GM19099 (cell line): ENCODE results near the gene METTL26.

Source experiments
- POLR2A ChIP-seq: IDR thresholded peaks from 3 replicates; pipeline ENCODE4 v1.6.1; 2011; ENCODE audit warnings: low read depth; ENCODE audit not compliant: insufficient read length; ENCODE audit errors: extremely low read depth

Gene METTL26

DNA sequence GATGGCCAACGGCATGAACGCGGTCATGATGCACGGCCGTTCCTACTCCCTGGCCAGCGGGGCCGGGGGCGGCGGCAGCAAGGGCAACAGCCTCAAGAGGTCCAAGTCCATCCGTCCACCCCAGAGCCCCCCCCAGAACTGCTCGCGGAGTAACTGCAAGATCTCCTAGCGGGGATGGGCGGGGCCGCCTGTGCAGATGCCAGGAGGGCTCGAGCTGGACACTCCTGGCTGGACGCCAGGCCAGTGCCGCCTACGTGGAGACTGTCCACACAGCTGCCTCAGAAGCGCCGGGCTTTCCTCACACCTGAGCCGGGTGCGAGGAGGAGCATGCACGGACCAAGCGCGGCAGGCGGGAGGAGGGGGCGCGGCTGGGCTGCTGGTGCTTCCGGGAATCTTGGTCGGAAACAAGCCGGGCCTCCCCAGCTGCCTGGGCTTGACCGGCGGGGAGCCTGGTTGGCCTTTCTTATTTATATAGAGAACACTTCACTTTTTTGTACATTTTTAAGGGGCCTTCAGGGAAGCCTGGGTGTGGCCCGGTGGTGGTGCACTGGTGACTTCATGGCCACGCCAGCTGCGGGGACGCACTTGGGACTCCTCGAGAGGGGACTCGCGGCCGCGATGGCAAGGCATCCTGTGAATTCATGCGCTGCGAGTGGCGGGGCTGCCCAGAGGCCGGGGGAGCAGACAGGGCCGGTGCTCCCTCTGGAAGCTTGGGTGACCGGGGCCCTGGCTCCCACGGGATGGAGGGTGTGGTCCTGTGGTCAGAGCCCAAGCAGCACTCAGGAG lies 8.5 kb downstream of the METTL26 start:
- TF ChIP-seq POLR2A: no peak

DNA sequence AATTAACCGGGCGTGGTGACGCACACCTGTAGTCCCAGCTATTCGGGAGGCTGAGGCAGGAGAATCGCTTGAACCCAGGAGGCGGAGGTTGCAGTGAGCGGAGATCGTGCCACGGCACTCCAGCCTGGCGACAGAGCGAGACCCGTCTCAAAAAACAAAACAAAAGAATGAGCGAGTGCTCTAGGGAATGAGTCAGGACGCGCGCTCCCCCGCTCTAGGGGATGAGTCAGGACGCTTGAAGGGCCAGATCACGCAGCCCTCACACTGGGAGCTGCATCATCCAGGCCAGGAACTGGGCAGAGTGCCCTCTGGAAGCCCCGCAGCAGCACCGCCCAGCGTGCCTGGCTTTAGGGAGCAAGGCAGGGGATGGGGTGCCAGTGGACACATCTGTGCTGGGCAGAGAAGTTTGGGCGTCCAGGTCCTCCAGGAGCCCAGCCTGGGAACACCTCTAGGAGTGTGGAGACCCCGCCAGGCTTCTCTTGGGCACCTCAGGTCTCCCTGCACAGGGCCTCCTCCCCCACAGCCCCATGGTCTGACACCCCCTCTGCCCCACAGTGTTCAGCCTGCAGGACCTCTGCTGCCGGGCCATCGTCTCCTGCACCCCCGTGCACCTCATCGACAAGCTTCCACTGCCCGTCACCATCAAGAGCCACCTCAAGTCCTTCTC lies 9.2 kb downstream of the METTL26 start:
- no peak for TF ChIP-seq POLR2A

DNA sequence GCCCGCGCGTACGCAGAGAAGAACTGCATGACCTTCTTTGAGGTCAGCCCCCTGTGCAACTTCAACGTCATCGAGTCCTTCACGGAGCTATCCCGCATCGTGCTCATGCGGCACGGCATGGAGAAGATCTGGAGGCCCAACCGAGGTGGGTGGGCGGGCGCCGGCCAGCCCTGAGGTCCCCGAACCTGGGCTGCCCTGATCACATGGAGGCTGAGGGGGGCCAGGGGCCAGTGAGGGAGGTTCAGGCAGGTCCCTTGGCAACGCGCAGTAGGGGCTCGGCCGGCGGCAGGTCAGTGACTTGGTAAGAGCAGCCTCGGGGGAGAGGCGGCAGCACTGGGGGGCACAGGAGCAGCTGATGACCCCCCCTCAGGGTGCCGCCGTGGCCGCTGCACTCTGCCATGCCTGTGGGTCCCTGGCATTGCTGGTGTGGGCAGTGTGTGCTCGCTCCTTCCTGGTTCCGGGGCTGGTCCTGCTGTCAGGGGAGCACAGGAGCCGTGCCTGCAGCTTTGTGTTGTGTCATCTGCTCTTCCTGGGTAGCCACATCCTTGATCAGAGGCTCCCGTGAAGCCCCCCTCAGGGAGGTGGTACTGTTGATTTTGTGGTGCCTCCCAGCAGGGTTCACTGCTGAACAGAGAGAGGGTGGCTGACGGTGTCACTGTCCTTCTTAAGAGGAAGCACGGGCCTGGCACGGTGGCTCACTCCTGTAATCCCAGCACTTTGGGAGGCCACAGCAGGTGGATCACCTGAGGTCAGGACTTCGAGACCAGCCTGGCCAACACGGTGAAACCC lies 9.9 kb downstream of the METTL26 start:
- TF ChIP-seq POLR2A: no peak

DNA sequence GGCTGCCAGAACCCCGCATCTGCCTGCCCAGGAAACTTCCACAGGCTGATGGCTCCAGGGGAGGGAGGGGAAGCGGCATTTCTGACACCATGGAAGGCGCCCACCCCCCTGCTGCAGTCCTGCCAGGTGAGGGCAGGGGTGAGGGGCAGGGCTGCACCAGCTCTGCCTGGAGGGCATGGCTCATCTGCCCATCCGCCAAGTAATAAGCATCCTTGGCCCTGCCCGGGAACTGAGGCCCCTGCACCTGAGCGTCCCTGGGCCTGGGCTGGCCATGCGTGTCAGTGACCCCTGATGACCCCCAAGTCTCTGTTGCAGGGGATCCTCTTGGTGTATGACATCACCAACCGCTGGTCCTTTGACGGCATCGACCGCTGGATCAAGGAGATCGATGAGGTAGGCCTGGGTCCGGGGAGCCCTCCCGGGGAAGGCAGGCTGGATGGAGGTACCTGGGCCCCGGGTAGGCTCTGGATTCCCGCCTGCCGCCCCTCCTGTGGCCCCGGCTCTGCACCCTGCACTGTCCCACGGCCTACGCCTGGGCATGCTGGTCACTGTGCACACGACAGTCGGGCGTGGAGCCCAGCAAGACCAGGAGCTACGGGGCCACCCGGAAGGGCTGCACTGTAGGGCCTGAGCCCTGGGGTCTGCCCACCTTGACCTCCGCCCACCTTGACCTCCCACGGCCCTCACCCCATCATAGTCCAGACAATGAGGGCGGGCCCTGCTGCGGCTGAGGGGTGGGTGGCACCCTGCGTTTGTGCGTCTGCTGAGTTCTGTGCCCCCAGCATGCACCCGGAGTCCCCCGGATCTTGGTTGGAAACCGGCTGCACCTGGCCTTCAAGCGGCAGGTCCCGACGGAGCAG lies 10.8 kb downstream of the METTL26 start:
- no peak for TF ChIP-seq POLR2A

DNA sequence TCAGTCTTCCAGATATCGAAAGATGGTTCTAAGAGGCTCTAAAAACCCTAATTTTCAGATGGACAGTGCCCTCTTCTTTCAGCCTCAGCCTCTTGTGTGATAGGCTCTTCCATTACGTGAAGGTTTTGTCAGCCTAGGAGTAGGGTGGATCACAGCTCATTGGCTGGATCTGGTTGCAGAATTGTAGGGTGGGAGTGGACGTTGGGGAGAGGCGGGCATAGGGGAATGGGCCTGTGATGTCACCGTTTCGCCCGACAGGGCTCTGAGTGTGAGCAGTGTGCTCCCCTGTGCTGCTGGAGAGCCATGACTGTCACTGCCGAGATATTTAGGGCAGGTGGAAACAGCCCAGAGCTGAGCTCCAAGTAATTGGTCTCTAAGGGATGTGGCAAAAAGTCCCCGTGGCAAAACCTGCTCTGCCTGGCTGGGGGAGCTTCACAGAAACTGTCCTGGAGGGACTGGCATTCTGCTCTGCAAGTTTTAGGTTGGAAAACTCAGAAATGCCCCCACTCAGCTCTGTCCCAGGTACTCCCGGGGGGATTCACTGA lies 11.5 kb downstream of the METTL26 start:
- no peak for TF ChIP-seq POLR2A

DNA sequence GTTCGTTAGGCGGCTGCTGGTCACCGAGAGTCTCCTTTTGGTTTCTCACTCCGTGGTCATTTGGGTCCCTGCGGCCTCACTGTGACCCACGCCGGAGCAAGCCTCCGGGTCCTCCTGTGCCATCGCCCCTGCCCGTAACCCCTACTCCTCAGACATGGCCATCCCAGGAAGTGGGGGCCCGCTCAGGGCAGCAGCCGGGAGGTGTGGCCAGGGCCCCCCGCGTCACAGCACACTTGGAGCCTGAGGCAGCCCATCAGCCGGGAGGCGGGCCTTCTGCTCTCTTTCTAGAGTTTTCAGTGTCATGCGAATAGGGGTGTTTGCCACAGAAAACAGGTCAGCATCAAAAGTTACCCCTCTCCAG lies 13.2 kb downstream of the METTL26 start:
- TF ChIP-seq POLR2A: no peak

DNA sequence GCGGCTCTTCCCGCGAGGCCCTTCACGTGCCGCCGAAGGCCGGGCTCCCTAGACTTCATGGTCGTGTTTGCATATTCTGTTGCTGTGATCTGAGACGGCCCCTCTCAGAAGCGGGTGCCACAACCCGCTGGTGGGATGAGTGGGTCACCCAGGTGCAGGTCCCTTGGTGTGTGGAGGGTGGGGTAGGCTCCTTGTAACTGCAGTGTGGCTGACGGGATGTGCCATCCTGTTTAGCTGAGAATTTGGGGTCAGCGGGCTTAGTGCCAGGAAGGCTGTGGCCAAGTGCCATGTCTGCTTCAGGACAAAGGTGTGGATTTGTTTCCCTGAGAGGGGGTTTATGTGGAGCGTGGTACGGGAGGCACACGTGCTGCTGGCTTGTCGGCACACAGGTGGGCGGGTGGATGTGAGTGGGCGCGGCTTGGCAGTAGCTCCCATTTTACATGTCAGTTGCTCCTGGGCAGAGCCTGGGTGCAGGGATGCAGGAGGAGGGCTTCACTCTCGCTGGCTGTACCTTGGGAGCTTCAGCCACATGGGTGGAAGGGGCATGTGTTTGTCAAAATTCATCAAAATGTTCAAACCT lies 14.5 kb downstream of the METTL26 start:
- no peak for TF ChIP-seq POLR2A

DNA sequence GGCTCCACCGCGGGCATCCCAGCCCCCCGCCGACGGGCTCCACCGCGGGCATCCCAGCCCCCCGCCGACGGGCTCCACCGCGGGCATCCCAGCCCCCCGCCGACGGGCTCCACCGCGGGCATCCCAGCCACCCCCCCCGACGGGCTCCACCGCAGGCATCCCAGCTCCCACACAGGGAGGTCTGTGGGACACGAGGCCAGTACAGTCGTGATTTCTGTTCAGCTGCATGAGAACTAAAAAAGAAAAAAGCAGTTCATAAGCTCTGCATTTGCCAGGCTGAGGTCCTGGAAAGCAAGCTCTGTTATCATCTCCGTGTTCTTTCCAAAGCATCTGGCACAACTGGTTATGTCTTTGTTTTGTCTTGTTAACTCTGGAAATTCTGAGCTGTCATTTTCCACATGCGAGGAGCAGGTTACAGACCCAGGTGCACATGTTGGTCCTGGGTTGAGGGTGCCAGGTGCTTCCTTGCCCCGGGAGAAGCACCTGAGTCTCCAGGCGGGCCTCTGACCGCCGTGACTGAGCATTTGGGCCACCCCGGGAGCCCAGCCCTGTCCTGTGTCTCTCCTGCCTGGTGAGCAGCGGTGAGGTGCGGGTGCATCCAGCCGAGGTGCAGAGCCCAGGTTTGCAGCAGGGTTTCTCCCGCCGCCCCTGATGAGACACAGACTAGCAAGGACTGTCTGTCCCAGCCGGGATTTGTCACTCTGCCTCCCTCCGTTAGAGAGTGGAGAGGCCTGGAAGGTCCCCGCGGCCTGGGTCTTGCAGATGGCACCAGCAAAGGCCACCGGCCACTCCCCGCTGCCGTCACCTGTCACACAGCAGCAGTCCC lies 15.2 kb downstream of the METTL26 start:
- TF ChIP-seq POLR2A: no peak

DNA sequence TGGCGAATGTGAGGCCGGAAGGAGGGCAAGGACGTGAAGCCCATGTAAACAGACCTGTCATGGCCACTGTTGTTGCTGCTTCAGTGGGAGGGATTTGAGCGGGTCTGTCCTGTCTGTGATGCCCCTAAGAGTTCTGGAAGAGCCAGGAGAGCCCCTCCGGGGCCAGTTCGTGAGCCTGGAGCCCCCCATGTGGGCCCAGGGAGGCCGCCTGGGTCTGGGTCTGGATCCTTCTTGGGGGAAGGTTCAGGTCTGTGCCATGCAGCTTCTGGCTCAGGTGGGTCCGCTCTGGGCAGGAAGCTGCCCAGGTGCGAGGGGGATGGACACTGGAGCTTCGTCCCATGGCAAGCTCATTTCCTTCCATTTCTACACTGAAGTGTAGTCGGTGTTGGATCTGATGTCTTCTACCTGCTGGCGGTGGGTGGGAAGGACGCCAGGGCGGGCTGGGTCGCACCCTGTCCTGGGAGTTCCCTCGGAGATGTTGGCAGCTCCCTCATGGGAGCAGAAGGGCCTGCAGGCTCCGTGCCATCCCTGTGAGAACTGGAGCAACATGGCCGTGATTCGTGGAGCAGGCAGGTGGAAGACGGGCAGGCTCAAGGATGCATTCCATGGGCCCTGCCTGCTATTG lies 16.5 kb downstream of the METTL26 start:
- no peak for TF ChIP-seq POLR2A

DNA sequence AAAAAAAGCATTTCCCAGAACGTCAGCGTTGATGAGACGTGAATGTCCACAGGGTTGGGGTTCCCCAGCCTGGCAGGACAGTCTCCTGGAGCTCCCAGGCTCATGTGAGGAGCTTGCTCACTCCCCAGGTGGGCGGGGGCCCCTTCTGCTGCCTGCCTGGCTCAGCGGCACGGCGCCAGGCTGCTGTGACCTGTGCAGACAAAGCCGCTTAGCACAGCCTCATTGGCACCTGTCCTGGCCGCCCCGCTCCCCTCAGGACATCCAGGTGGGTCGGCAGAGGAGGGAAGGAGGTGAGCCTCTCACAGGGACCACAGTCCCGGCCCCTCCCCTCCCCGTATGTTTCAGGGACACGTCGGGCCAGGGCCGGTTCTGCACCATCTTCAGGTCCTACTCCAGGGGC lies 18.2 kb downstream of the METTL26 start:
- no peak for TF ChIP-seq POLR2A

DNA sequence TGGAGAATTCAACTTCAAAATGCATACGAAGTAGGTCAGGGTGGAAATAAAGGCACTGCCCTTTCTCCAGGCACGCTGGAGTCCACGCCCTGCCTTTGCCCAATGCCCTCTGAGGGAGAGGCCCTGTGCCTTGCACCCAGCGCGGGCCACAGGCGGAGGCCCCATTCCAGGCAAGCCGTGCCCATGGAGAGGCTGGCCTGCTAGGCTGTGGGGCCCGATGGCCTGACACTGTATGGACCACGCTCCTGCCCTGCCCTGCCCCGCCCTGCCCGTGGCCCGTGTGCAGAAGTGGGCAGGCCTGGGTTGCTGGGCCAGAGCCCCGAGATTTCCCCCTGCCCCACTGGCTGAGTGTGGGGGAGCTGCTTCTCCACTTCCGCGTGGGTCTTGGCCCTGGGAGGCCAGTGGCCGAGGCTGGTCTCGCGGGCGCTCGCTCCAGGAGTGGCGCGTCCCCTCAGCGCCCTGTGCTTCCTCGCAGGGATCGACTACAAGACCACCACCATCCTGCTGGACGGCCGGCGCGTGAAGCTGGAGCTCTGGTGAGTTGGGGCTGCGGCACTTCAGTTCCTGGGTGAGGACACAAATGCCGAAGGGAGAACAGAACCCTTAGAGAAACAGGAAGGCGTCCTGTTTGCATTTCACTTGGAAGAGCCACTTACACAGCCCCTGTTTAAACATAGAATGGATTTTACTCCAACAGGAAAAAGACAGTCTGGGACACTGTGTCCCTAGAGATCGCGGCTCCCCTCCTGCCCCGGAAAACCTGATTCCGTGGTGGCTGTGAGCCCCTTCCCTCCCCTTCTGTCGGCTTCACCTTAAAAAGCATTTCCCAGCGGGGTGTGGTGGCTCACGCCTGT lies 19.1 kb downstream of the METTL26 start:
- no peak for TF ChIP-seq POLR2A

DNA sequence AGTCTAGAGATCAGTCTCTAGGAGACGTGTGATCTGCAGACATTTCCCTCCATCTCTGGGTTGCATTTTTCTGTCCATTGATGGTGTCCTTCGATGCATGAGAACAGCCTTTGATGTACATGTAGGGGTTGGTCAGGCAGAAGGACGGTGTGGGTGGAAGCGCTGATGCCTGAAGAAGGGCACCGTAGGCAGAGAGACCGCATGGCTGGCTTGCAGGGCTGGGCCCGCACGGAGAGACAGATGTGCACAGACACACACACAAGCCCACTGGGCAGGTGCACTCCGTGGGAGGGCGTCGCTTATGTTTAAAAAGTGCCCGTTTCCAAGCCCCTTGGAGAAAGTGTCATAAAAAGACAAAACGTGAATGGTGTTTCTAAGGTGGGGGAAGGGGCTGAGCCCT lies 21.0 kb downstream of the METTL26 start:
- no peak for TF ChIP-seq POLR2A
